SK-N-SH (cell line): ENCODE data around the gene CSNK2A1. TPM values are rescaled to one million over a fixed set of nuclear protein-coding genes. Genes with fewer than 3 reads are reported as not detected.

Experiments
- CTCF ChIA-PET: fragments of 300-600, 350-600 bp; formaldehyde crosslinking; extraction: SDS; loops from one replicate; lab custom pipeline; 2021; lab: Yijun Ruan, JAX
- POLR2A ChIA-PET: fragments of 350-600 bp; sonication (Branson Sonifier 250); formaldehyde crosslinking; extraction: SDS; loops from one replicate; lab custom pipeline; 2020; ENCODE audit warnings: antibody characterized with exemption, inconsistent platforms; lab: Yijun Ruan, JAX
- DNase-seq: peaks from one replicate; pipeline ENCODE4 v3.0.0; 2012
- H2AFZ ChIP-seq: fragments of 200-600 bp; sonication (generic); 2 replicates; pipeline ENCODE4 v1.8.1; 2016; ENCODE audit warnings: antibody characterized with exemption, mild to moderate bottlenecking, low read depth
- H3F3A ChIP-seq: fragments of 200-600 bp; sonication (generic); replicated peaks from 2 replicates; pipeline ENCODE3; 2016; ENCODE audit warnings: antibody characterized with exemption, mild to moderate bottlenecking; ENCODE audit not compliant: insufficient read depth
- H3K27ac ChIP-seq, 2 experiments: fragments of 200-500 bp in 1 of 2; fragments of 200-600 bp in 1 of 2; sonication (Bioruptor generic) in 1 of 2; sonication (generic), shearing (Covaris generic) in 1 of 2; 2 replicates each; pipeline versions ENCODE4 v1.5.1 to v1.6.1; 2014 to 2016; ENCODE audit warnings: low read depth in 2 of 2, inconsistent platforms in 1 of 2, low read length in 1 of 2, mild to moderate bottlenecking in 1 of 2, mixed read lengths in 1 of 2
- H3K27me3 ChIP-seq: fragments of 200-600 bp; sonication (generic), shearing (Covaris generic); 2 replicates; pipeline ENCODE4 v1.6.1; 2016; ENCODE audit warnings: mixed run types; ENCODE audit not compliant: insufficient read depth
- H3K36me3 ChIP-seq, 2 experiments: fragments of 200-500 bp in 1 of 2; fragments of 200-600 bp in 1 of 2; sonication (Bioruptor generic) in 1 of 2; sonication (generic) in 1 of 2; replicated peaks in 1 of 2; 2 replicates each; pipeline versions ENCODE3 to v1.5.1; 2014 to 2016; ENCODE audit warnings: low read length in 1 of 2, mild to moderate bottlenecking in 1 of 2; ENCODE audit not compliant: insufficient read depth in 2 of 2, control insufficient read depth in 1 of 2
- H3K4me1 ChIP-seq, 2 experiments: fragments of 200-500 bp in 1 of 2; fragments of 200-600 bp in 1 of 2; sonication (Bioruptor generic) in 1 of 2; sonication (generic), shearing (Covaris generic) in 1 of 2; 2 replicates each; pipeline versions ENCODE4 v1.5.1 to v1.6.1; 2014 to 2016; ENCODE audit warnings: low read depth in 1 of 2, low read length in 1 of 2, mixed run types in 1 of 2; ENCODE audit not compliant: insufficient read depth in 2 of 2, control insufficient read depth in 1 of 2
- H3K4me2 ChIP-seq: fragments of 200-600 bp; sonication (generic), shearing (Covaris generic); 2 replicates; pipeline ENCODE4 v1.6.1; 2017; ENCODE audit warnings: mixed run types
- H3K4me3 ChIP-seq, 2 experiments: fragments of 200-500 bp in 1 of 2; fragments of 200-600 bp in 1 of 2; sonication (Bioruptor generic) in 1 of 2; sonication (generic), shearing (Covaris generic) in 1 of 2; 2 replicates each; pipeline versions ENCODE4 v1.5.1 to v1.8.1; 2014 to 2016; ENCODE audit warnings: low read depth in 2 of 2, inconsistent platforms in 1 of 2, low read length in 1 of 2, mild to moderate bottlenecking in 1 of 2, mixed read lengths in 1 of 2, moderate library complexity in 1 of 2
- H3K79me2 ChIP-seq: fragments of 200-600 bp; sonication (generic); 2 replicates; pipeline ENCODE4 v1.8.1; 2017; ENCODE audit warnings: mild to moderate bottlenecking; ENCODE audit not compliant: insufficient read depth
- H3K9ac ChIP-seq: fragments of 200-600 bp; sonication (generic); 2 replicates; pipeline ENCODE4 v1.6.1; 2017; ENCODE audit warnings: mixed run types
- H3K9me2 ChIP-seq: fragments of 200-600 bp; sonication (generic); 2 replicates; pipeline ENCODE4 v1.6.1; 2017; ENCODE audit warnings: mixed run types
- H3K9me3 ChIP-seq: fragments of 200-600 bp; sonication (generic); 2 replicates; pipeline ENCODE4 v1.6.1; 2017; ENCODE audit warnings: mixed run types, mild to moderate bottlenecking, moderate library complexity
- H4K20me1 ChIP-seq: fragments of 200-600 bp; sonication (generic); 2 replicates; pipeline ENCODE4 v1.6.1; 2017; ENCODE audit warnings: mild to moderate bottlenecking, mixed run types; ENCODE audit not compliant: insufficient read depth
- CHD2 ChIP-seq: fragments of 150-350 bp; IDR thresholded peaks from 2 replicates; pipeline ENCODE4 v1.6.1; 2018; ENCODE audit warnings: low read length; ENCODE audit not compliant: partially characterized antibody
- FOXM1 ChIP-seq: IDR thresholded peaks from 2 replicates; pipeline ENCODE4 v1.4.0; 2012; ENCODE audit warnings: low read depth, mild to moderate bottlenecking
- JUND ChIP-seq: IDR thresholded peaks from 2 replicates; pipeline ENCODE4 v1.4.0; 2012
- MEF2A ChIP-seq: IDR thresholded peaks from 2 replicates; pipeline ENCODE4 v1.4.0; 2012; ENCODE audit warnings: low read depth, borderline replicate concordance
- NFIC ChIP-seq: IDR thresholded peaks from 2 replicates; pipeline ENCODE4 v1.4.0; 2012; ENCODE audit warnings: borderline replicate concordance
- SIN3A ChIP-seq: IDR thresholded peaks from 2 replicates; pipeline ENCODE4 v1.6.1; 2012; ENCODE audit warnings: low read depth, mild to moderate bottlenecking, low read length, moderate library complexity, borderline replicate concordance
- SMC3 ChIP-seq: IDR thresholded peaks from 2 replicates; pipeline ENCODE4 v1.6.1; 2012; ENCODE audit warnings: low read depth, low read length, improper control_type of control experiment
- TEAD4 ChIP-seq: IDR thresholded peaks from 2 replicates; pipeline ENCODE4 v1.4.0; 2012; ENCODE audit warnings: mild to moderate bottlenecking, borderline replicate concordance; ENCODE audit not compliant: insufficient read depth
- WGBS: methylation state at CpG from one replicate; pipeline ENCODE4 v1.1.6; 2017; ENCODE audit warnings: low lambda C conversion rate; 5-methylcytosine and 5-hydroxymethylcytosine counted together
- polyA plus RNA-seq, 3 experiments: library from polyadenylated mRNA; depleted of rRNA; stranded (reverse); fragments of >200 nt; gene quantifications; 2 replicates each; pipeline ENCODE4 v1.2.3, GENCODE V29; 2012
- TF ChIP-seq, protein P1 (sequence below): IDR thresholded peaks from 2 replicates; pipeline ENCODE4 v1.6.1; 2012; ENCODE audit warnings: mild to moderate bottlenecking, low read depth, low read length, moderate library complexity

CSNK2A1 gene
- polyA plus RNA-seq, 1 of the 3 experiments (the other 2 are of a cell fraction): 61.9 TPM

- Histone ChIP-seq H3K27me3 (peaks cover 18% of the 10 kb centered on the region; the same call in 1 of the 2 replicates), H3K9me2 (no peaks in the 10 kb centered on the region), H3K27ac (no peak overlapping the region), H3K9ac (no peak overlapping the region), H3F3A (no peaks in the 10 kb centered on the region), H4K20me1 (no peaks in the 10 kb centered on the region), H3K79me2 (no peaks in the 10 kb centered on the region), H3K36me3 (no peaks in the 10 kb centered on the region), H3K9me3 (no peaks in the 10 kb centered on the region), H2AFZ (no peak overlapping the region), H3K4me2 (no peak overlapping the region), H3K4me3 (no peak overlapping the region), H3K4me1 (peaks cover 0 to 3% of the 10 kb centered on the region in 2 experiments; a peak in 1 of 4 replicates)
- ChIA-PET POLR2A (no interaction called here), CTCF (interaction anchor here (0.8 to 9.3 kb wide), 5 partner anchors 9 to 171 kb away, joined by 3 to 150 read pairs (median 8); no protein-coding TSS in a partner anchor)
- 49% methylated on average over 15 of the region's 20 CpGs for WGBS
- no peak for DNase-seq
- no peak for TF ChIP-seq NFIC
- no peak for TF ChIP-seq MEF2A
Observed at GRCh38 chr20:568097-568652, 24.6 kb upstream of the CSNK2A1 start.

DNA sequence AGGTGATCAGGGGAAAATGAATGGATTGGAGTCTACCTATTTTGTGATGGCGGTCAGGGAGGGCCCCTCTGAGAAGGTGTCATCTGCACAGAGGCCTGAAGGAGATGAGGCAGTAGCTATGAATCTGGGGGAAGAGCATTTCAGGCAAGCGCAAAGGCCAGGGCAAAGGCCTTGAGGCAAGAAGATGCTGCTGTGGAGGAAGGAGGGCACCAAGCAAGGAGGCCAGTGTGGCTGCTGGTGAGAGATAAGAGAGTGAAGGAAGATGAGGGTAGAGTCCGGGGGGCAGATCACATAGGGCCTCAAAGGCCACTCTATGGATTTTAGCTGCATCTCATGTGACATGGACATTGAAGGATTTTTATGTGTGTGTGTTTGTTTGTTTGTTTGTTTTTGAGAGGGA is 20.6 kb upstream of the CSNK2A1 start:
- DNase-seq: no peak
- Histone ChIP-seq H3K9ac (no peak overlapping the region), H2AFZ (no peak overlapping the region), H3K36me3 (no peaks in the 10 kb centered on the region), H3K27me3 (peaks cover 20% of the 10 kb centered on the region), H4K20me1 (no peaks in the 10 kb centered on the region), H3K4me1 (no peaks in the 10 kb centered on the region), H3K27ac (no peak overlapping the region), H3K4me3 (no peak overlapping the region), H3F3A (no peaks in the 10 kb centered on the region), H3K79me2 (no peaks in the 10 kb centered on the region), H3K4me2 (no peak overlapping the region), H3K9me3 (no peaks in the 10 kb centered on the region), H3K9me2 (no peaks in the 10 kb centered on the region)
- TF ChIP-seq FOXM1: no peak
- TF ChIP-seq, protein P1, sequence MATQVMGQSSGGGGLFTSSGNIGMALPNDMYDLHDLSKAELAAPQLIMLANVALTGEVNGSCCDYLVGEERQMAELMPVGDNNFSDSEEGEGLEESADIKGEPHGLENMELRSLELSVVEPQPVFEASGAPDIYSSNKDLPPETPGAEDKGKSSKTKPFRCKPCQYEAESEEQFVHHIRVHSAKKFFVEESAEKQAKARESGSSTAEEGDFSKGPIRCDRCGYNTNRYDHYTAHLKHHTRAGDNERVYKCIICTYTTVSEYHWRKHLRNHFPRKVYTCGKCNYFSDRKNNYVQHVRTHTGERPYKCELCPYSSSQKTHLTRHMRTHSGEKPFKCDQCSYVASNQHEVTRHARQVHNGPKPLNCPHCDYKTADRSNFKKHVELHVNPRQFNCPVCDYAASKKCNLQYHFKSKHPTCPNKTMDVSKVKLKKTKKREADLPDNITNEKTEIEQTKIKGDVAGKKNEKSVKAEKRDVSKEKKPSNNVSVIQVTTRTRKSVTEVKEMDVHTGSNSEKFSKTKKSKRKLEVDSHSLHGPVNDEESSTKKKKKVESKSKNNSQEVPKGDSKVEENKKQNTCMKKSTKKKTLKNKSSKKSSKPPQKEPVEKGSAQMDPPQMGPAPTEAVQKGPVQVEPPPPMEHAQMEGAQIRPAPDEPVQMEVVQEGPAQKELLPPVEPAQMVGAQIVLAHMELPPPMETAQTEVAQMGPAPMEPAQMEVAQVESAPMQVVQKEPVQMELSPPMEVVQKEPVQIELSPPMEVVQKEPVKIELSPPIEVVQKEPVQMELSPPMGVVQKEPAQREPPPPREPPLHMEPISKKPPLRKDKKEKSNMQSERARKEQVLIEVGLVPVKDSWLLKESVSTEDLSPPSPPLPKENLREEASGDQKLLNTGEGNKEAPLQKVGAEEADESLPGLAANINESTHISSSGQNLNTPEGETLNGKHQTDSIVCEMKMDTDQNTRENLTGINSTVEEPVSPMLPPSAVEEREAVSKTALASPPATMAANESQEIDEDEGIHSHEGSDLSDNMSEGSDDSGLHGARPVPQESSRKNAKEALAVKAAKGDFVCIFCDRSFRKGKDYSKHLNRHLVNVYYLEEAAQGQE: no peak
- no peak for TF ChIP-seq JUND
- TF ChIP-seq CHD2: no peak
- no peak for TF ChIP-seq SMC3
- TF ChIP-seq TEAD4: no peak
- no peak for TF ChIP-seq SIN3A
- CTCF ChIA-PET: interaction anchor here (1.2 to 9.3 kb wide), 5 partner anchors 83 to 176 kb away, joined by 4 to 150 read pairs (median 35); no protein-coding TSS in a partner anchor
- WGBS: 78% methylated on average over 3 of the region's 3 CpGs
- POLR2A ChIA-PET: no interaction called here
